SU-DHL-6 (cell line): ENCODE data around the gene TEX10.

Experiments
- H2AFZ ChIP-seq: fragments of 200-600 bp; sonication (generic); 2 replicates; pipeline ENCODE4 v1.6.1; 2014; ENCODE audit warnings: low read depth, mild to moderate bottlenecking, moderate library complexity, mixed read lengths, antibody characterized with exemption, low read length; ENCODE audit not compliant: severe bottlenecking
- H3F3A ChIP-seq: fragments of 200-600 bp; shearing (Covaris generic); 2 replicates; pipeline ENCODE4 v1.6.0; 2016; ENCODE audit warnings: antibody characterized with exemption, mild to moderate bottlenecking; ENCODE audit not compliant: insufficient read depth
- H3K27ac ChIP-seq: fragments of 200-600 bp; sonication (generic); 2 replicates; pipeline ENCODE4 v1.5.1; 2016; ENCODE audit warnings: low read depth, mild to moderate bottlenecking, low read length, moderate library complexity, mixed read lengths
- H3K27me3 ChIP-seq: fragments of 200-600 bp; sonication (generic), shearing (Covaris generic); 2 replicates; pipeline ENCODE4 v1.6.0; 2014; ENCODE audit warnings: mild to moderate bottlenecking, low read length
- H3K36me3 ChIP-seq: fragments of 200-600 bp; sonication (generic); 2 replicates; pipeline ENCODE4 v1.6.1; 2014; ENCODE audit warnings: mild to moderate bottlenecking, low read length, mixed read lengths
- H3K4me2 ChIP-seq: fragments of 300-600, 200-600 bp; shearing (Covaris generic), sonication (generic); 2 replicates; pipeline ENCODE4 v1.6.0; 2014; ENCODE audit warnings: low read length, low read depth, mild to moderate bottlenecking; ENCODE audit not compliant: poor library complexity, severe bottlenecking
- H3K4me3 ChIP-seq: fragments of 200-600 bp; sonication (generic); 2 replicates; pipeline ENCODE4 v1.5.1; 2014; ENCODE audit warnings: antibody characterized with exemption, low read length, mild to moderate bottlenecking, mixed read lengths; ENCODE audit not compliant: insufficient read depth, poor library complexity, severe bottlenecking
- H3K79me2 ChIP-seq: fragments of 200-600 bp; sonication (generic); 2 replicates; pipeline ENCODE4 v1.6.1; 2014; ENCODE audit warnings: mild to moderate bottlenecking, low read length, moderate library complexity; ENCODE audit not compliant: insufficient read depth
- H3K9ac ChIP-seq: fragments of 200-600 bp; sonication (generic); 2 replicates; pipeline ENCODE4 v1.7.0; 2014; ENCODE audit warnings: mild to moderate bottlenecking, low read length
- H3K9me2 ChIP-seq: fragments of 200-600 bp; sonication (generic); replicated peaks from 2 replicates; pipeline ENCODE4 v1.6.1; 2014; ENCODE audit warnings: low read length; ENCODE audit not compliant: insufficient read depth
- H3K9me3 ChIP-seq: fragments of 200-600 bp; sonication (generic); 2 replicates; pipeline ENCODE4 v1.6.1; 2014; ENCODE audit warnings: low read length, mixed read lengths; ENCODE audit not compliant: insufficient read depth
- H4K20me1 ChIP-seq: fragments of 200-600 bp; sonication (generic); 2 replicates; pipeline ENCODE4 v1.6.1; 2014; ENCODE audit warnings: low read depth, mild to moderate bottlenecking, antibody characterized with exemption, low read length, moderate library complexity, mixed read lengths
- EZH2phosphoT487 ChIP-seq: fragments of 200-600 bp; sonication (generic), shearing (Covaris generic); conservative IDR thresholded peaks from 2 replicates; pipeline ENCODE4 v1.6.1; 2018; ENCODE audit warnings: mild to moderate bottlenecking, antibody characterized with exemption, low read length, moderate library complexity, mixed read lengths
- TF ChIP-seq, protein P1 (sequence below): fragments of 200-600 bp; sonication (generic); IDR thresholded peaks from one replicate; pipeline ENCODE4 v1.5.1; 2017; ENCODE audit warnings: antibody characterized with exemption, mild to moderate bottlenecking, low read length, moderate library complexity; ENCODE audit not compliant: insufficient read depth, poor library complexity, severe bottlenecking

The TEX10 gene

DNA sequence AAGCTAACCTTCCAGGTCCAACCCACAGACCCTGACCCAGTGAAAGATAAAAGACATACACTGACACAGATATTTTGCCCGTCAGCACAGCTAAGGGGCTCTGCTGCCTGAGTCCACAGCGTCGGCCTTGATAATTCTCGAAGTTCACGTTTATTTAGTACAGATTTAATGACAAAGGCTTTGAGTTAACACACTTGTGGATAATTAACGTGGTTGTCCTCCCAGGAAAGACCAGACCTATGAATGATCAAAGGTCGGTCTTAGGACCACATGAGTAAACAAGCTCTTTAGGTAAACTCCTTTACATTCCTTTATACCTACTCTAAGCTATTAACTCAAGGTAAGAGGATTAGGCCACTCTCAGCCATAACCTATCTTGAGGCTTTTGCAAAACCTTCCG, 11.3 kb upstream of the TEX10 start:
- TF ChIP-seq, protein P1, sequence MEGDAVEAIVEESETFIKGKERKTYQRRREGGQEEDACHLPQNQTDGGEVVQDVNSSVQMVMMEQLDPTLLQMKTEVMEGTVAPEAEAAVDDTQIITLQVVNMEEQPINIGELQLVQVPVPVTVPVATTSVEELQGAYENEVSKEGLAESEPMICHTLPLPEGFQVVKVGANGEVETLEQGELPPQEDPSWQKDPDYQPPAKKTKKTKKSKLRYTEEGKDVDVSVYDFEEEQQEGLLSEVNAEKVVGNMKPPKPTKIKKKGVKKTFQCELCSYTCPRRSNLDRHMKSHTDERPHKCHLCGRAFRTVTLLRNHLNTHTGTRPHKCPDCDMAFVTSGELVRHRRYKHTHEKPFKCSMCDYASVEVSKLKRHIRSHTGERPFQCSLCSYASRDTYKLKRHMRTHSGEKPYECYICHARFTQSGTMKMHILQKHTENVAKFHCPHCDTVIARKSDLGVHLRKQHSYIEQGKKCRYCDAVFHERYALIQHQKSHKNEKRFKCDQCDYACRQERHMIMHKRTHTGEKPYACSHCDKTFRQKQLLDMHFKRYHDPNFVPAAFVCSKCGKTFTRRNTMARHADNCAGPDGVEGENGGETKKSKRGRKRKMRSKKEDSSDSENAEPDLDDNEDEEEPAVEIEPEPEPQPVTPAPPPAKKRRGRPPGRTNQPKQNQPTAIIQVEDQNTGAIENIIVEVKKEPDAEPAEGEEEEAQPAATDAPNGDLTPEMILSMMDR = no peak
- no peak for TF ChIP-seq EZH2phosphoT487
- H3K9ac ChIP-seq = no peak overlapping the region
- H3K27ac ChIP-seq = no peak overlapping the region
- no peaks in the 10 kb centered on the region for H3K9me2 ChIP-seq
- H3K4me2 ChIP-seq = no peak overlapping the region
- no peak overlapping the region for H3K4me3 ChIP-seq
- H2AFZ ChIP-seq = no peak overlapping the region
- no peaks in the 10 kb centered on the region for H3K36me3 ChIP-seq
- H3K27me3 ChIP-seq = no peaks in the 10 kb centered on the region
- peaks cover 11% of the 10 kb centered on the region; the same call in 1 of the 2 replicates for H3K9me3 ChIP-seq
- H4K20me1 ChIP-seq = no peaks in the 10 kb centered on the region
- no peaks in the 10 kb centered on the region for H3F3A ChIP-seq
- no peaks in the 10 kb centered on the region for H3K79me2 ChIP-seq

DNA sequence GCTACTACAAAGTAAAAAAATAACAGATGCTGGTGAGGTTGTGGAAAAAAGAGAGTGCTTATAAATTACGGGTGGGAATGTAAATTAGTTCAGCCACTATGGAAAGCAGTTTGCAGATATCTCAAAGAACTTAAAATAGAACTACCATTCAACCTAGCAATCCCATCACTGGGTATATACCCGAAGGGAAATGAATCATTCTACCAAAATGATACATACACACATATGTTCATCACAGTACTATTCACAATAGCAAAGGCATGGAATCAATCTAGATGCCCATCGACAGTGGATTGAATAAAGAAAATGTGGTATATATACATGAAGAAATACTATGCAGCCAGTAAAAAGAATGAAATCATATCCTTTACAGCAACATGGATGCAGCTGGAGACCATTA, 6.3 kb upstream of the TEX10 start:
- Histone ChIP-seq H3K79me2 (no peaks in the 10 kb centered on the region), H2AFZ (no peak overlapping the region), H3F3A (no peaks in the 10 kb centered on the region), H3K4me2 (no peak overlapping the region), H3K4me3 (no peak overlapping the region), H4K20me1 (no peaks in the 10 kb centered on the region), H3K27me3 (no peaks in the 10 kb centered on the region), H3K9me3 (no peaks in the 10 kb centered on the region), H3K27ac (no peak overlapping the region), H3K9me2 (no peaks in the 10 kb centered on the region), H3K9ac (no peak overlapping the region), H3K36me3 (0 out of 2 replicates have a peak, but pooled peaks cover 4% of the 10 kb centered on the region)
- TF ChIP-seq, protein P1 = no peak
- TF ChIP-seq EZH2phosphoT487 = no peak

DNA sequence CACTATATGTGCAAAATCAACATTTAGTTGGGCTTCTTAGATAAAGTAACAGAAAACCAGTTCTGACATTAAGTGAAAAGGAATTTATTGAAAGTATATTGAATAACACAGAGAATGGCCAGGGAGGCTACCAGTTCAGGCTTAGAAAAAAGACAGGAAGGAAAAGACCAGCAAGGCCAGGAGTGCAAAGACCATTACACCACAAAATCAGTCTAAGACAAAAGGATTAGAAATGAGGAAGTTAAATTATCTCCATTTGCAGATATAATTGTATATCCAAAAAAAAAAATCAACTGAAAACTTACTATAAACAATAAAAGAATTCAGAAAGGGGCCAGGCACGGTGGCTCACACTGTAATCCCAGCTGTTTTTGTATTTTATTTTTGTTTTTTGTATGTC, 4.8 kb upstream of the TEX10 start:
- Histone ChIP-seq H2AFZ (no peak overlapping the region), H3K9ac (no peak overlapping the region), H3K36me3 (0 out of 2 replicates have a peak, but pooled peaks cover 4% of the 10 kb centered on the region), H4K20me1 (no peaks in the 10 kb centered on the region), H3F3A (no peaks in the 10 kb centered on the region), H3K9me2 (no peaks in the 10 kb centered on the region), H3K4me2 (no peak overlapping the region), H3K27ac (no peak overlapping the region), H3K79me2 (peaks cover 11% of the 10 kb centered on the region), H3K9me3 (no peaks in the 10 kb centered on the region), H3K27me3 (no peaks in the 10 kb centered on the region), H3K4me3 (no peak overlapping the region)
- TF ChIP-seq, protein P1 = no peak
- TF ChIP-seq EZH2phosphoT487 = no peak
